ENCODE results near the gene ADCY1. TPM values are rescaled to one million over a fixed set of nuclear protein-coding genes. Genes with fewer than 3 reads are reported as not detected.

ADCY1 gene
- total and polyA plus RNA-seq, 12 donors: 0.46 to 8.6 (median 3.4) TPM

- Histone ChIP-seq H3K4me3 (no peak overlapping the region), H3K27me3 (no peaks in the 10 kb centered on the region), H3K9me3 (peaks cover 0 to 5% (median 0%) of the 10 kb centered on the region in 11 donors), H3K4me1 (peaks cover 0 to 8% (median 4%) of the 10 kb centered on the region in 9 donors), H3K36me3 (peaks cover 0 to 11% (median 0%) of the 10 kb centered on the region in 9 donors), H3K27ac (no peak overlapping the region)
- intact Hi-C loops (cut with DNase I): no loop called here
- no peak for TF ChIP-seq CTCF (IDR thresholded peaks at IDR 0.05)
- DNase-seq: no peak
- peak in 2 of 8 donors; percentile 39 to 49 for ATAC-seq
- WGBS, 2 donors: 87 to 90% methylated on average over 5 of the region's 5 CpGs
These were observed 121.3 kb downstream of the ADCY1 start for GRCh38 chr7:45695249-45695995.

GRCh38 chr7:45696476-45696875, 122.3 kb downstream of the ADCY1 start:
- no peak for ATAC-seq
- no peak overlapping the region for H3K4me3 ChIP-seq
- H3K4me1 ChIP-seq: peaks cover 0 to 15% (median 8%) of the 10 kb centered on the region in 9 donors
- H3K9me3 ChIP-seq: peaks cover 0 to 5% (median 0%) of the 10 kb centered on the region in 11 donors
- TF ChIP-seq CTCF (IDR thresholded peaks at IDR 0.05): no peak
- DNase-seq: no peak
- no peak overlapping the region for H3K27ac ChIP-seq
- 89 to 90% methylated on average over 4 of the region's 4 CpGs for WGBS, 2 donors
- peaks cover 0 to 8% (median 0%) of the 10 kb centered on the region in 9 donors for H3K36me3 ChIP-seq
- no peaks in the 10 kb centered on the region for H3K27me3 ChIP-seq
- intact Hi-C loops (cut with DNase I): no loop called here

- no peak overlapping the region for H3K27ac ChIP-seq
- intact Hi-C loops (cut with DNase I): no loop called here
- ATAC-seq (no peak), DNase-seq (no peak)
- 91 to 97% methylated on average over 5 of the region's 5 CpGs for WGBS, 2 donors
- peaks cover 0 to 5% (median 0%) of the 10 kb centered on the region in 11 donors for H3K9me3 ChIP-seq
- H3K27me3 ChIP-seq: no peaks in the 10 kb centered on the region
- no peaks in the 10 kb centered on the region for H3K36me3 ChIP-seq
- no peak overlapping the region for H3K4me3 ChIP-seq
- H3K4me1 ChIP-seq: peaks cover 0 to 15% (median 8%) of the 10 kb centered on the region in 9 donors
- TF ChIP-seq CTCF (IDR thresholded peaks at IDR 0.05): no peak
These were observed 123.5 kb downstream of the ADCY1 start for GRCh38 chr7:45697576-45698136.

- no peak for DNase-seq
- H3K4me3 ChIP-seq: no peak overlapping the region
- peaks cover 0 to 15% (median 8%) of the 10 kb centered on the region in 9 donors for H3K4me1 ChIP-seq
- WGBS, 2 donors: 80 to 83% methylated on average over 6 of the region's 6 CpGs
- no peak for TF ChIP-seq CTCF (IDR thresholded peaks at IDR 0.05)
- no peaks in the 10 kb centered on the region for H3K36me3 ChIP-seq
- no peaks in the 10 kb centered on the region for H3K27me3 ChIP-seq
- intact Hi-C loops (cut with DNase I): no loop called here
- H3K9me3 ChIP-seq: peaks cover 0 to 5% (median 0%) of the 10 kb centered on the region in 11 donors
- H3K27ac ChIP-seq: no peak overlapping the region
- no peak for ATAC-seq
These were observed 124.3 kb downstream of the ADCY1 start for GRCh38 chr7:45698303-45699014.
